Measurements from ENCODE around the gene DYNC2I2. TPM values are rescaled to one million over a fixed set of nuclear protein-coding genes. Genes with fewer than 3 reads are reported as not detected.

DYNC2I2 gene
- total RNA-seq, 2 donors from 2014 or later, result 66.1 to 80.1 TPM

DNA sequence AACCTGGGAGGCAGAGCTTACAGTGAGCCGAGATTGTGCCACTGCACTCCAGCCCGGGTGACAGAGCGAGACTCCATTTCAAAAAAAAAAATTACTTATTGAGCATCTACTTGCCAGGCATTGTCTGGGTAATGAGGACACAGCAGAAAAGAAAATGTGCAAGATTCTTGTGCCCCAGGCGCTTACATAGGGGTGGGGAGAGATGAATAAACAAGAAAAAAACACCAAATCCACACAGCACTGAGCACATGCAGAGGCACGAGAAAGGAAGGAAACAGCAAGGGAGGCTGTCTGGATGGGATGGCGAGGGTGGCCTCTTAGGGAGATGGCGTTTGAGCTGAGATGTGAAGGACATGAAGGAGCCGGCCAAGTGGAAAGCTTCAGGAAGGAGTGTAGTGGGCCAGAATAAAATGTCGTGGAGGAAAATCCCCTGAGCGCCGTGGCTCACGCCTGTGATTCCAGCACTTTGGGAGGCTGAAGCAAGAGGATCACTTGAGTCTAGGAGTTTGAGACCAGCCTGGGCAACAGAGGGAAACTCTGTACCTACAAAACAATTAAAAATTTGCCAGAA lies 13.9 kb downstream of the DYNC2I2 start:
- Histone ChIP-seq H3K27ac (no peak overlapping the region), H3K9me3 (no peaks in the 10 kb centered on the region), H3K4me1 (replicated peaks) (no peaks in the 10 kb centered on the region), H3K36me3 (peaks cover 0 to 3% of the 10 kb centered on the region in 2 donors), H3K27me3 (replicated peaks; ENCODE audit: insufficient read depth) (no peaks in the 10 kb centered on the region), H3K4me3 (no peak overlapping the region)
- no peak for DNase-seq (ENCODE audit: low spot score)
- 68% methylated on average over 12 of the region's 12 CpGs for WGBS
- TF ChIP-seq POLR2A (IDR thresholded peaks at IDR 0.05), result no peak
- TF ChIP-seq, protein P1, sequence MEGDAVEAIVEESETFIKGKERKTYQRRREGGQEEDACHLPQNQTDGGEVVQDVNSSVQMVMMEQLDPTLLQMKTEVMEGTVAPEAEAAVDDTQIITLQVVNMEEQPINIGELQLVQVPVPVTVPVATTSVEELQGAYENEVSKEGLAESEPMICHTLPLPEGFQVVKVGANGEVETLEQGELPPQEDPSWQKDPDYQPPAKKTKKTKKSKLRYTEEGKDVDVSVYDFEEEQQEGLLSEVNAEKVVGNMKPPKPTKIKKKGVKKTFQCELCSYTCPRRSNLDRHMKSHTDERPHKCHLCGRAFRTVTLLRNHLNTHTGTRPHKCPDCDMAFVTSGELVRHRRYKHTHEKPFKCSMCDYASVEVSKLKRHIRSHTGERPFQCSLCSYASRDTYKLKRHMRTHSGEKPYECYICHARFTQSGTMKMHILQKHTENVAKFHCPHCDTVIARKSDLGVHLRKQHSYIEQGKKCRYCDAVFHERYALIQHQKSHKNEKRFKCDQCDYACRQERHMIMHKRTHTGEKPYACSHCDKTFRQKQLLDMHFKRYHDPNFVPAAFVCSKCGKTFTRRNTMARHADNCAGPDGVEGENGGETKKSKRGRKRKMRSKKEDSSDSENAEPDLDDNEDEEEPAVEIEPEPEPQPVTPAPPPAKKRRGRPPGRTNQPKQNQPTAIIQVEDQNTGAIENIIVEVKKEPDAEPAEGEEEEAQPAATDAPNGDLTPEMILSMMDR (IDR thresholded peaks at IDR 0.05), result no peak
- TF ChIP-seq POLR2AphosphoS5 (IDR thresholded peaks at IDR 0.05), result no peak
- intact Hi-C loops (cut with DNase I), result no loop called here

DNA sequence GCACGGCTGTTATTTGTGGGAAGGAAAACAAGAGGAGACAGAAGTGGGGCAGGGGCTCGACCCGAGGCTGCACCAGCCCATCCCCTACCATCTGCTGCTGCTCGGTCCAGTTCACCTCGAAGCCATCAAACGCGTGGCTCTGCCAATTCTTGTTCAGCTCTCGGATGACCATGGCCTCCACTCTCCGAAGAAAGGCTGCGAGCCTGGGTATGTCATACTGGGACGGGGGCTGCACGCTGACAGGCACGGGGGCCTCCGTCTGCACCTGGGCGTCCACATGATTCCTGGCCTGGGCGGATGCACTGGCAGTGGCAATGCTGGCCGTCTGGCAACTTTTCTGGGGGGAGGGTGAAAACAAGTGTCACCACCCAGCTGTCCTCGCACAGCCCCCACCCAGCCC lies 16.0 kb downstream of the DYNC2I2 start:
- no peak overlapping the region for H3K27ac ChIP-seq
- no peak for DNase-seq (ENCODE audit: low spot score)
- 93% methylated on average over 18 of the region's 18 CpGs for WGBS
- H3K27me3 ChIP-seq (replicated peaks; ENCODE audit: insufficient read depth), result no peaks in the 10 kb centered on the region
- no peaks in the 10 kb centered on the region for H3K9me3 ChIP-seq
- no peaks in the 10 kb centered on the region for H3K4me1 ChIP-seq (replicated peaks)
- no peak overlapping the region for H3K4me3 ChIP-seq
- intact Hi-C loops (cut with DNase I), result no loop called here
- peaks cover 0 to 3% of the 10 kb centered on the region in 2 donors for H3K36me3 ChIP-seq
- TF ChIP-seq, protein P1 (IDR thresholded peaks at IDR 0.05), result no peak
- TF ChIP-seq POLR2AphosphoS5 (IDR thresholded peaks at IDR 0.05), result no peak
- TF ChIP-seq POLR2A (IDR thresholded peaks at IDR 0.05), result no peak

DNA sequence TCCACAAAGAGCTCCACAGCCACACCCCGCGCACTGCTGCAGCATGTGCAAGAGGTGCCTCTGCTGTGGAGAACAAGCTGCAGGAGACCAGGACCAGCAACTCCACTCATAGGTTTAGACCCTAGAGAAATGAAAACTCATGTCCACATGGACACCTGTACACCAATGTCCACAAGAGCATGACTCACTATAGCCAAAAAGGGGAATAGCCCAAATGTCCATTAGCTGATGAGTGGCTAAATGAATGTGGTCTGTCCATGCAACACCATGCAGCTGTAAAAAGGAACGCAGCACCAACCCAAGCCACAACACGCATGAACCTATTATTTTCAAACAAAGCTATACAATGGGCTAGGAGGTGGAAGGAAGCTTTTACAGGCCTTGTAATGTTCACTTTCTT lies 18.1 kb downstream of the DYNC2I2 start:
- Histone ChIP-seq H3K9me3 (no peaks in the 10 kb centered on the region), H3K4me3 (no peak overlapping the region), H3K27ac (no peak overlapping the region), H3K36me3 (peaks cover 3 to 5% of the 10 kb centered on the region in 2 donors), H3K4me1 (replicated peaks) (peaks cover 10% of the 10 kb centered on the region), H3K27me3 (replicated peaks; ENCODE audit: insufficient read depth) (no peaks in the 10 kb centered on the region)
- no peak for DNase-seq (ENCODE audit: low spot score)
- TF ChIP-seq, protein P1 (IDR thresholded peaks at IDR 0.05), result no peak
- TF ChIP-seq POLR2A (IDR thresholded peaks at IDR 0.05), result no peak
- no peak for TF ChIP-seq POLR2AphosphoS5 (IDR thresholded peaks at IDR 0.05)
- WGBS, result 86% methylated on average over 4 of the region's 4 CpGs
- intact Hi-C loops (cut with DNase I), result no loop called here

DNA sequence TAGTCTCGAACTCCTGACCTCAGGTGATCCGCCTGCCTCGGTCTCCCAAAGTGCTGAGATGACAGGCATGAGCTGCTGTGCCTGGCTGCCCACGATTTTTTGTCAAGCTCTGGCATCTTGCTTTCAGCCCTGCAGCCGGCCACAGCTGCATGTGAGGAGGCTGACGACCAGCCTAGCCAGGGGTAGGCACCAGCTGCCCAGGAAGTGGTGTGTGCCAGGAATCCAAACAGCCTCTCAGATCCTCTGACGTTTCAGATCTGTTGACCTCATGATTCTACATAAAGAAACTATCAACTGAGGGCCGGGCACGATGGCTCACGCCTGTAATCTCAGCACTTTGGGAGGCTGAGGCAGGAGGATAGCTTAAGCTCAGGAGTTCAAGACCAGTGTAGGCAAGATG lies 19.0 kb downstream of the DYNC2I2 start:
- no peak overlapping the region for H3K4me3 ChIP-seq
- no peak overlapping the region for H3K27ac ChIP-seq
- intact Hi-C loops (cut with DNase I), result no loop called here

More for the DNA sequence above, 19.0 kb downstream of the DYNC2I2 start:
- no peak for DNase-seq (ENCODE audit: low spot score)
- Histone ChIP-seq H3K27me3 (replicated peaks; ENCODE audit: insufficient read depth) (no peaks in the 10 kb centered on the region), H3K36me3 (peaks cover 6 to 13% of the 10 kb centered on the region in 2 donors), H3K4me1 (replicated peaks) (peaks cover 10% of the 10 kb centered on the region), H3K9me3 (no peaks in the 10 kb centered on the region)
- WGBS, result 66% methylated on average over 10 of the region's 10 CpGs
- no peak for TF ChIP-seq POLR2A (IDR thresholded peaks at IDR 0.05)
- TF ChIP-seq, protein P1 (IDR thresholded peaks at IDR 0.05), result no peak
- TF ChIP-seq POLR2AphosphoS5 (IDR thresholded peaks at IDR 0.05), result no peak

Data from prostate gland (tissue), 2 donors.